HG03520 (cell line): ENCODE results near the gene CYP2S1.
"Not testable (repeated sequence)": the region's sequence is repeated elsewhere in the genome, so short reads cannot be mapped to it uniquely, and the experiment has no call there.

Source experiments
- ATAC-seq: cut with Tn5 transposase; IDR thresholded peaks from one replicate; pipeline ENCODE4 v1.9.1; 2021; ENCODE audit warnings: mild to moderate bottlenecking, moderate library complexity; ENCODE audit not compliant: unreplicated experiment

The CYP2S1 gene

GRCh38 chr19:41225238-41226052 is 32.4 kb downstream of the CYP2S1 start:
- no peak for ATAC-seq

- ATAC-seq: no peak
Observed at GRCh38 chr19:41226053-41226873, 33.2 kb downstream of the CYP2S1 start.

DNA sequence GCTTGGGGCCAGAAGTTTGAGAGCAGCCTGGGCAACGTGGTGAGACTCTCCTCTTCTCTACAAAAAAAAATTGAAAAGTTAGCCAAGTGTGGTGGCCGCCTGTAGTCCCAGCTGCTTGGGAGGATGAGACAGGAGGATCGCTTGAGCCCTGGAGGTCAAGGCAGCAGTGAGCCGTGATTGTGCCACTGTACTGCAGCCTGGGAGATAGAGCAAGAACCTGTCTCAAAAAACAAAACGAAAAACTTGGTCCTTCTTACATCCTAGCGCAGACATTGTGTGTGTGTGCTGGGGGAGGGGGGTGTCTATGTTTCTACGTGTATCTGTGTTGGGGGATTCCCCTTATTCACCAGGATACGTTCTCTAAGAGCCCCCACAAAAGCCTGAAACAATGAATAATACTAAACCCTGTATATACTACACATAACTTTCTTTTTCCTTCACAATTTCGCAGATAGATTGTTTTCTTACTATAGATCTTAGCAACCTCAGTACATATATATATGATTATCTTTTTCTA is 33.9 kb downstream of the CYP2S1 start:
- no peak for ATAC-seq

DNA sequence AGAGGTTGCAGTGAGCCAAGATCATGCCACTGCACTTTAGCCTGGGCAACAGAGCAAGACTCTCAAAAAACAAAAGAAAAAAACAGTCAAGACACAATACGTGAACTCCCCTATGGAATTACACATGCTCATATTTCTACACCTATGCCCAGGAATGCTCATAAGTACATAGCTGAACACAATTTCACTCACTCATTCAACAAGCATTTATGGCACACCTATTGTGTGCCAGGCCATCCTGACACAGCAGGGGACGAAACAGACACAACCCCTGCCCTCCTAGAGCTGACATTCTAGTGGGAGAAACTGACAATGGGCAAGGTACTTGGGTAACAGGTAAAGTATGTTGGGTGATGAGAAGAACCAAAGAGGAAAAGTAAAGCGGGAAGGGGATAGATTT is 35.5 kb downstream of the CYP2S1 start:
- ATAC-seq: no peak

DNA sequence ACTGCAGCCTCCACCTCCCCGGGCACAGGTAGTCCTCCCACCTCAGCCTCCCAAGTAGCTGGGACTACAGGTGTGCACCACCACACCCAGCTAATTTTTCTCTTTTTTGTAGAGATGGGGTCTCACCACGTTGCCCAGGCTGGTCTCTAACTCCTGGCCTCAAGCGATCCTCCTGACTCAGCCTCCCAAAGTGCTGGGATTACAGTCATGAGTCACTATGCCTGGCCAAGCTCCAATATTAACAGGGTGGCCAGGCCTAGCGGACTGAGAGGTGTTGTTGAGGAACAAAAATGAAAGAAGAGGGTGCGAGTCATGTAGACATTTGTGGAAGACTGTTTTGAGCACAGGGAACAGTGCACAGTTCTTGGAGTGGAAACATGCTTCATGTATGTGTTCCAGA is 36.3 kb downstream of the CYP2S1 start:
- ATAC-seq: not testable (repeated sequence)

GRCh38 chr19:41230067-41230857 is 37.2 kb downstream of the CYP2S1 start:
- ATAC-seq: no peak

GRCh38 chr19:41232686-41233085 is 39.7 kb downstream of the CYP2S1 start:
- no peak for ATAC-seq

DNA sequence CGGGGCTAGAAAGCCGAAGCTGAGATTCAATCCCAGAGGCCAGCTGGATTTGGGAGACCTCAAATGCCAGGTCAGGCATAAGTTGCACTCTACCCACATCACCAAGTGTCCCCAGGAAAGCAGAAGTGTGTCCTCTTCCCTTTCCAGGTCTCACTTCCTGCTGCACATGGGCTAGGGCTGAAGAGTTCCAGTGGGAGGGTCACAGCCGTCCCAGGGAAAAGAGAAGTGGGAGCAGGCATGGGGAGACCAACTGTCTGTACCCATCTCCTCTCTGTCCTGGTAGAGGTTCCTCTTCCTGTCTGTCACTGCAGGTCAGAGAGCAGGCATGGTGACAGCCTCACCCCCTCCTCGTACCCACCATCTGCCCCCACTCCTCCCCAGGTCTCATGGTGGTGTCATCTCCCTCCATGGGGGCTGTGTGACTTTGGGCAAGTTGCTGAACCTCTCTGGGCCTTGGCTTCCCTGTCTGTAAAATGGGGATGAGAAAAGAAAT is 40.8 kb downstream of the CYP2S1 start:
- no peak for ATAC-seq

- ATAC-seq: no peak
Observed at GRCh38 chr19:41234512-41235168, 41.6 kb downstream of the CYP2S1 start.

- ATAC-seq: no peak
Observed at GRCh38 chr19:41235480-41235879, 42.5 kb downstream of the CYP2S1 start.

- no peak for ATAC-seq
Observed at GRCh38 chr19:41238244-41238643, 45.2 kb downstream of the CYP2S1 start.

GRCh38 chr19:41239363-41239762 is 46.3 kb downstream of the CYP2S1 start:
- no peak for ATAC-seq

DNA sequence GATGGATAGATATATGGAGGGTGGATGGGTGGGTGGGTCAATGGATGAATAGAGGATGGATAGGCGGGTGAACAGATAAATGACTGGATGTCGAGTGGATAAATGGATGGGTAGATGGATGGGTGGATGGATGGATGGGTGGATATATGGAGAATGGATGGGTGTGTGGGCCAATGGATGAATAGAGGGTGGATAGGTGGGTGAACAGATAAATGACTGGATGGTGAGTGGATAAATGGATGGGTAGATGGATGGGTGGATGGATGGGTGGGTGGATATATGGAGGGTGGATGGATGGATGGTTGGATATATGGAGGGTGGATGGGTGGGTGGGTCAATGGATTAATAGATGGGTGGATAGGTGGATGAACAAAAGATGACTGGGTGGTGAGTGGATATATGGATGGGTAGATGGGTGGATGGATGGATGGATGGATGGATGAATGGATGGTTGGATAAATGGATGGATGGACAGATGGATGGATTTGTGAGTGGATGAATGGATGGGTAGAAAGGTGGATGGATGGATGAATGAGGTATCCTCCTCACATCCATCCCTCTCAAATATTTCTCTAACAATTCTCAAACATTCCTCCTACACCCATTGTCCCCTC is 47.0 kb downstream of the CYP2S1 start:
- no peak for ATAC-seq

GRCh38 chr19:41241859-41242258 is 48.8 kb downstream of the CYP2S1 start:
- ATAC-seq: no peak

GRCh38 chr19:41244117-41244516 is 51.1 kb downstream of the CYP2S1 start:
- ATAC-seq: no peak

DNA sequence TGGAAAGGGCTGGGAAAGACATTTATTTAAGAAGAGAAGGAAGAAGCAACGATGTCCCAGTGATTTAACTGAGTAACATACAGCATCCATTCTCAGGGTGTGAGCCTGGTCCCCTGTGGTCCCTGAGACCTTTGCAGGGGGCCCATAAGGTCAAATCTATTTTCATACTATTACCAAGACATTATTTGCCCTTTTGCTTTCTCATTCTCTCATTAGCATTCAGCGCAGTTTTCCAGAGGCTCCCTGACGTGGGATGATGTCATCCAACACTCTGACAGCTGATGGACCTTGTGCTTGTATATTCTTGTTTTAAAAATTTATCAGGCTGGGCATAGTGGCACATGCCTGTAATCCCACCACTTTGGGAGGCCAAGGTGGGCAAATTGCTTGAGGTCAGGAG is 52.8 kb downstream of the CYP2S1 start:
- no peak for ATAC-seq

DNA sequence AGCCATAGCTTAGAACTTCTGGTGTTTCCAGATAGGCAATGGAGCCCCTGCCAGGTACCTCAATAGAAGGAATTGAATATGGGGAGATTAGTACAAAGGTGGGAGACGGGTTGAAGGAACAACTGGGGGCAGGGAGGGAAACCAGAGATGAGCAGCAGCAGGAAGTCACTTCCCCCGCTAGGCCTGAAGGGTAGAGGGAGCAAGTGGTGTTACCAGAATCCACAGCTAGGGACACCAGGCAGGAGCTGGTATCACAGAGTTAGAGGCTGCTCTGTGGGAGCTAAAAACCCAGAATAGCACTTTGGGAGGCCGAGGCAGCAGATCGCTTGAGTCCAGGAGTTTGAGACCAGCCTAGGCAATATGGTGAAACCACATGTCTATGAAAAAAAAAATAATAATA is 55.9 kb downstream of the CYP2S1 start:
- ATAC-seq: no peak

- no peak for ATAC-seq
Observed at GRCh38 chr19:41249707-41250423, 56.8 kb downstream of the CYP2S1 start.

GRCh38 chr19:41253660-41254059 is 60.6 kb downstream of the CYP2S1 start:
- no peak for ATAC-seq
